Mucosa of rectum (tissue), 2 donors: ENCODE data around the gene NPAS3.

ENCODE experiments used
- H3K27ac ChIP-seq, 2 donors: one replicate each; pipeline ENCODE4 v1.7.0; 2013; ENCODE audit warnings: inconsistent platforms in 2 of 2, low read depth in 2 of 2, low read length in 2 of 2
- H3K27me3 ChIP-seq, 2 donors: one replicate each; pipeline ENCODE4 v1.7.0; 2013; ENCODE audit warnings: low read length in 2 of 2; ENCODE audit not compliant: control insufficient read depth in 2 of 2, insufficient read depth in 2 of 2
- H3K36me3 ChIP-seq, 2 donors: one replicate each; pipeline ENCODE4 v1.7.0; 2013; ENCODE audit warnings: low read length in 2 of 2; ENCODE audit not compliant: control insufficient read depth in 2 of 2, insufficient read depth in 2 of 2
- H3K4me1 ChIP-seq, 2 donors: one replicate each; pipeline ENCODE4 v1.7.0; 2013; ENCODE audit warnings: low read length in 2 of 2, mild to moderate bottlenecking in 1 of 2; ENCODE audit not compliant: control insufficient read depth in 2 of 2, insufficient read depth in 2 of 2
- H3K4me3 ChIP-seq, 2 donors: one replicate each; pipeline ENCODE4 v1.7.0; 2013; ENCODE audit warnings: low read length in 2 of 2
- H3K9ac ChIP-seq, 2 donors: one replicate each; pipeline ENCODE4 v1.7.0; 2013; ENCODE audit warnings: low read length in 2 of 2, low read depth in 1 of 2, mild to moderate bottlenecking in 1 of 2
- H3K9me3 ChIP-seq, 2 donors: one replicate each; pipeline ENCODE4 v1.7.0; 2013; ENCODE audit warnings: low read length in 2 of 2; ENCODE audit not compliant: control insufficient read depth in 2 of 2
- donor health status: healthy.
- donor health status: Normal muscosa, but diverticular disease.

NPAS3 gene

GRCh38 chr14:33726685-33727084 lies 788.0 kb downstream of the NPAS3 start:
- Histone ChIP-seq H3K9ac (no peak overlapping the region), H3K4me3 (no peak overlapping the region), H3K36me3 (no peaks in the 10 kb centered on the region), H3K4me1 (no peaks in the 10 kb centered on the region), H3K9me3 (no peaks in the 10 kb centered on the region), H3K27me3 (no peaks in the 10 kb centered on the region), H3K27ac (no peak overlapping the region)

- Histone ChIP-seq H3K4me3 (no peak overlapping the region), H3K4me1 (no peaks in the 10 kb centered on the region), H3K27ac (no peak overlapping the region)
These were observed 788.9 kb downstream of the NPAS3 start for GRCh38 chr14:33727606-33728005.

GRCh38 chr14:33728010-33728498 lies 789.4 kb downstream of the NPAS3 start:
- H3K4me1 ChIP-seq, result no peaks in the 10 kb centered on the region
- no peaks in the 10 kb centered on the region for H3K9me3 ChIP-seq
- H3K9ac ChIP-seq, result no peak overlapping the region
- no peak overlapping the region for H3K27ac ChIP-seq
- H3K4me3 ChIP-seq, result no peak overlapping the region
- no peaks in the 10 kb centered on the region for H3K27me3 ChIP-seq
- no peaks in the 10 kb centered on the region for H3K36me3 ChIP-seq

More at GRCh38 chr14:33727606-33728005, 788.9 kb downstream of the NPAS3 start:
- Histone ChIP-seq H3K9ac (no peak overlapping the region), H3K9me3 (no peaks in the 10 kb centered on the region), H3K36me3 (no peaks in the 10 kb centered on the region), H3K27me3 (no peaks in the 10 kb centered on the region)

GRCh38 chr14:33730156-33730555 lies 791.5 kb downstream of the NPAS3 start:
- Histone ChIP-seq H3K4me1 (no peaks in the 10 kb centered on the region), H3K4me3 (no peak overlapping the region), H3K27ac (no peak overlapping the region), H3K9ac (no peak overlapping the region), H3K9me3 (no peaks in the 10 kb centered on the region), H3K36me3 (no peaks in the 10 kb centered on the region), H3K27me3 (no peaks in the 10 kb centered on the region)

GRCh38 chr14:33732175-33732574 lies 793.5 kb downstream of the NPAS3 start:
- Histone ChIP-seq H3K4me1 (no peaks in the 10 kb centered on the region), H3K36me3 (no peaks in the 10 kb centered on the region), H3K27ac (no peak overlapping the region), H3K27me3 (no peaks in the 10 kb centered on the region), H3K9me3 (no peaks in the 10 kb centered on the region), H3K4me3 (no peak overlapping the region), H3K9ac (no peak overlapping the region)

- no peaks in the 10 kb centered on the region for H3K4me1 ChIP-seq
- no peaks in the 10 kb centered on the region for H3K27me3 ChIP-seq
- H3K27ac ChIP-seq, result no peak overlapping the region
- H3K4me3 ChIP-seq, result no peak overlapping the region
- H3K36me3 ChIP-seq, result no peaks in the 10 kb centered on the region
- H3K9ac ChIP-seq, result no peak overlapping the region
- no peaks in the 10 kb centered on the region for H3K9me3 ChIP-seq
These were observed 794.6 kb downstream of the NPAS3 start for GRCh38 chr14:33733310-33733709.

- Histone ChIP-seq H3K9me3 (no peaks in the 10 kb centered on the region), H3K27me3 (no peaks in the 10 kb centered on the region), H3K36me3 (no peaks in the 10 kb centered on the region), H3K9ac (no peak overlapping the region), H3K4me3 (no peak overlapping the region), H3K4me1 (no peaks in the 10 kb centered on the region), H3K27ac (no peak overlapping the region)
These were observed 795.0 kb downstream of the NPAS3 start for GRCh38 chr14:33733721-33734120.

GRCh38 chr14:33734387-33734786 lies 795.7 kb downstream of the NPAS3 start:
- Histone ChIP-seq H3K9me3 (no peaks in the 10 kb centered on the region), H3K27ac (no peak overlapping the region), H3K27me3 (no peaks in the 10 kb centered on the region), H3K36me3 (no peaks in the 10 kb centered on the region), H3K4me3 (no peak overlapping the region), H3K9ac (no peak overlapping the region), H3K4me1 (no peaks in the 10 kb centered on the region)

GRCh38 chr14:33736299-33736825 lies 797.7 kb downstream of the NPAS3 start:
- no peaks in the 10 kb centered on the region for H3K36me3 ChIP-seq
- H3K27ac ChIP-seq, result no peak overlapping the region
- H3K4me3 ChIP-seq, result no peak overlapping the region
- no peak overlapping the region for H3K9ac ChIP-seq
- H3K9me3 ChIP-seq, result no peaks in the 10 kb centered on the region
- H3K4me1 ChIP-seq, result no peaks in the 10 kb centered on the region
- H3K27me3 ChIP-seq, result no peaks in the 10 kb centered on the region

GRCh38 chr14:33736979-33737378 lies 798.3 kb downstream of the NPAS3 start:
- Histone ChIP-seq H3K4me1 (no peaks in the 10 kb centered on the region), H3K9me3 (no peaks in the 10 kb centered on the region), H3K27me3 (no peaks in the 10 kb centered on the region), H3K9ac (no peak overlapping the region), H3K27ac (no peak overlapping the region), H3K36me3 (no peaks in the 10 kb centered on the region), H3K4me3 (no peak overlapping the region)

- no peaks in the 10 kb centered on the region for H3K9me3 ChIP-seq
- no peak overlapping the region for H3K4me3 ChIP-seq
- no peaks in the 10 kb centered on the region for H3K36me3 ChIP-seq
- no peak overlapping the region for H3K9ac ChIP-seq
- no peaks in the 10 kb centered on the region for H3K27me3 ChIP-seq
- H3K4me1 ChIP-seq, result no peaks in the 10 kb centered on the region
- no peak overlapping the region for H3K27ac ChIP-seq
These were observed 798.8 kb downstream of the NPAS3 start for GRCh38 chr14:33737446-33737845.
